ENCODE measurements around the gene HPRT1. TPM values are rescaled to one million over a fixed set of nuclear protein-coding genes. Genes with fewer than 3 reads are reported as not detected.
A peak's percentile ranks its signal among the peaks of the same experiment; 100 is the strongest.

Gene HPRT1
- total RNA-seq, 1 experiment from 2014 or later: 49.1 TPM

DNA sequence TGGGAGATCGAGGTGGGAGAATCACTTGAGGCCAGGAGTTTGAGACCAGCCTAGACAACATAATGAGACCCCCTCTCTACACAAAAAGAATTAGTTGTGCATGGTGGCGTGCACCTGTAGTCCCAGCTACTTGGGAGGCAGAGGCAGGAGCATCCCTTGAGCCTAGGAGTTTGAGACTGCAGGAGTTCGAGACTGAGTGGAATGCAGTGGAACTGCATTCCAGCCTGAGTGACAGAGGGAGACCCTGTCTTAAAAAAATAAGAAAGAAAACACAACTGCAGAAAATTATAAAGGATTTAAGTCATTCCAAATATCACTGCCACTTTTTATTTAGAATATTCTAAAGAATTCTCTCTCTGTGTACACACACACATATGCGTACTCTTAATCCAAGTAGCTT lies 18.4 kb downstream of the HPRT1 start:
- H3K27ac Mint-ChIP-seq (ENCODE audit: low read depth, unreplicated experiment): no peak overlapping the region
- no peak for DNase-seq (ENCODE audit: unreplicated experiment)
- H3K4me3 Mint-ChIP-seq (ENCODE audit: unreplicated experiment): no peak overlapping the region
- CTCF ChIA-PET: interaction anchor here (0.6 to 1.0 kb wide), 4 partner anchors 10 to 521 kb away, joined by 3 to 5 read pairs (median 3); no protein-coding TSS in a partner anchor
- peaks cover 9% of the 10 kb centered on the region for H3K36me3 Mint-ChIP-seq (ENCODE audit: insufficient read depth, unreplicated experiment)
- TF ChIP-seq, protein P1, sequence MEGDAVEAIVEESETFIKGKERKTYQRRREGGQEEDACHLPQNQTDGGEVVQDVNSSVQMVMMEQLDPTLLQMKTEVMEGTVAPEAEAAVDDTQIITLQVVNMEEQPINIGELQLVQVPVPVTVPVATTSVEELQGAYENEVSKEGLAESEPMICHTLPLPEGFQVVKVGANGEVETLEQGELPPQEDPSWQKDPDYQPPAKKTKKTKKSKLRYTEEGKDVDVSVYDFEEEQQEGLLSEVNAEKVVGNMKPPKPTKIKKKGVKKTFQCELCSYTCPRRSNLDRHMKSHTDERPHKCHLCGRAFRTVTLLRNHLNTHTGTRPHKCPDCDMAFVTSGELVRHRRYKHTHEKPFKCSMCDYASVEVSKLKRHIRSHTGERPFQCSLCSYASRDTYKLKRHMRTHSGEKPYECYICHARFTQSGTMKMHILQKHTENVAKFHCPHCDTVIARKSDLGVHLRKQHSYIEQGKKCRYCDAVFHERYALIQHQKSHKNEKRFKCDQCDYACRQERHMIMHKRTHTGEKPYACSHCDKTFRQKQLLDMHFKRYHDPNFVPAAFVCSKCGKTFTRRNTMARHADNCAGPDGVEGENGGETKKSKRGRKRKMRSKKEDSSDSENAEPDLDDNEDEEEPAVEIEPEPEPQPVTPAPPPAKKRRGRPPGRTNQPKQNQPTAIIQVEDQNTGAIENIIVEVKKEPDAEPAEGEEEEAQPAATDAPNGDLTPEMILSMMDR (IDR thresholded peaks at IDR 0.05; ENCODE audit: unreplicated experiment): no peak
- H3K9me3 Mint-ChIP-seq (ENCODE audit: unreplicated experiment): no peaks in the 10 kb centered on the region
- intact Hi-C loops (cut with micrococcal nuclease): no loop called here
- POLR2A ChIA-PET: interaction anchor here (0.6 to 0.8 kb wide), 2 partner anchors 18 to 118 kb away, joined by 3 read pairs; partner anchors contain the start of gene HPRT1
- no TSS peak for BruUV-seq (replicated peaks)
- no peaks in the 10 kb centered on the region for H3K4me1 Mint-ChIP-seq (ENCODE audit: insufficient read depth, unreplicated experiment)
- peaks cover 46% of the 10 kb centered on the region for H3K27me3 Mint-ChIP-seq (ENCODE audit: insufficient read depth, unreplicated experiment)

DNA sequence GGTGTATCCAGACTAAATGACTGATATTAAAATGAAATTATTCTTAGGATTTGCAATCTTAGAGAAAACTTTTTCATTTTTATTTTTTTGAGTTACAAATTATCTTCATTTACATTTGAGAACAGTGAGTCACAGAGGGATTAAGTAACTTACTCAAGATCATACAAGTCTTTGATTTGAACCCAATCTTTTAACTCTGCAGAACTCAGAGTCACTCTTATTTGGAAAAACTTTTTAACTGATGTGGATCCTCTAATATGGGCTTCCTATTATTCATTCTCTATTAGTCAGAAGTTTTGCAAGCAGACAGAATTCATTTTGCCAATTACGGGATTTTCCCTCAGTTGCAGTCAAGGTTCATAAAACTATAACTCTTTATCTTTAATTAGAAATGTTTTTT lies 20.1 kb downstream of the HPRT1 start:
- intact Hi-C loops (cut with micrococcal nuclease): no loop called here
- TF ChIP-seq, protein P1 (IDR thresholded peaks at IDR 0.05; ENCODE audit: unreplicated experiment): no peak
- DNase-seq (ENCODE audit: unreplicated experiment): peak; percentile 24
- Mint-ChIP-seq H3K4me1 (ENCODE audit: insufficient read depth, unreplicated experiment) (no peaks in the 10 kb centered on the region), H3K27ac (ENCODE audit: low read depth, unreplicated experiment) (no peak overlapping the region), H3K36me3 (ENCODE audit: insufficient read depth, unreplicated experiment) (peaks cover 9% of the 10 kb centered on the region), H3K4me3 (ENCODE audit: unreplicated experiment) (no peak overlapping the region), H3K9me3 (ENCODE audit: unreplicated experiment) (no peaks in the 10 kb centered on the region), H3K27me3 (ENCODE audit: insufficient read depth, unreplicated experiment) (peaks cover 41% of the 10 kb centered on the region)
- CTCF ChIA-PET: interaction anchor here (0.7 kb wide), 1 partner anchor 520 kb away, joined by 3 read pairs; no protein-coding TSS in a partner anchor
- BruUV-seq (replicated peaks): no TSS peak
- POLR2A ChIA-PET: no interaction called here

DNA sequence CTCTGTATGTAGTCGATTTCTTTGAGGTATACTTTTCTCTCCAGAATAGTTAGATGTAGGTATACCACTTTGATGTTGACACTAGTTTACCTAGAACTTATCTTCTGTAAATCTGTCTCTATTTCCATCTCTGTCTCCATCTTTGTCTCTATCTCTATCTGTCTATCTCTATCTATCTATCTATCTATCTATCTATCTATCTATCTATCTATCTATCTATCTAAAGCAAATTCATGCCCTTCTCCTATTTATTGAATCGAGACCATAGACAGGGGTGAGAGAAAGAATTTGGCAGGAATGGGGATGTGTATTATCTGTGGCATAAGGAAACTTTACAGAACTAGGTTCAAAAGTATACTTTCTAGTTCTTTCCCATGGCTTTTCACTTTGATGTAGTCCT lies 21.4 kb downstream of the HPRT1 start:
- TF ChIP-seq, protein P1 (IDR thresholded peaks at IDR 0.05; ENCODE audit: unreplicated experiment): no peak
- Mint-ChIP-seq H3K27ac (ENCODE audit: low read depth, unreplicated experiment) (no peak overlapping the region), H3K27me3 (ENCODE audit: insufficient read depth, unreplicated experiment) (peaks cover 28% of the 10 kb centered on the region), H3K9me3 (ENCODE audit: unreplicated experiment) (no peaks in the 10 kb centered on the region), H3K36me3 (ENCODE audit: insufficient read depth, unreplicated experiment) (peaks cover 2% of the 10 kb centered on the region), H3K4me3 (ENCODE audit: unreplicated experiment) (no peak overlapping the region), H3K4me1 (ENCODE audit: insufficient read depth, unreplicated experiment) (no peaks in the 10 kb centered on the region)
- POLR2A ChIA-PET: interaction anchor here (0.6 to 1.6 kb wide), 2 partner anchors 14 to 175 kb away, joined by 3 read pairs; no protein-coding TSS in a partner anchor
- no peak for DNase-seq (ENCODE audit: unreplicated experiment)
- no TSS peak for BruUV-seq (replicated peaks)
- CTCF ChIA-PET: interaction anchor here (0.7 to 1.0 kb wide), 2 partner anchors 39 to 98 kb away, joined by 3 to 4 read pairs; no protein-coding TSS in a partner anchor
- intact Hi-C loops (cut with micrococcal nuclease): no loop called here

DNA sequence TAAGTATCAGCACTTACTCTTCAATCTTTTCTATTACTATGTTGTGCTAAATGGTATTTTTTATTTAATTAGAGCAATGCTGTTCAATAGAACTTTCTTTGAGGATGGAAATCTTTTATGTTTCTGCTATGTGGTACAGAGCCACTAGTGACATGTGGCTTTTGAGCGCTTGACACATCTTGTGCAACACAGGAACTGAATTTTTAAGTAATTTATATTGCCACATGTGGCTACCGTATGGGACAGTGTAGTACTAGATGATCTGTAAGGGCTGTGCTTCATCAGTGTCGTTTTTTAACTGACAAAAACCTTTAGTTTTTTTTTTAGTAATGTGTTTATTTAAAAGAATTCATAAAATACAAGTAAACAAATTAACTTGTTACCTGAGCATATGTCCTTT lies 22.4 kb downstream of the HPRT1 start:
- ChIA-PET POLR2A (interaction anchor here (1.6 kb wide), 1 partner anchor 15 kb away, joined by 3 read pairs; no protein-coding TSS in a partner anchor), CTCF (interaction anchor here (1.1 to 1.5 kb wide), 2 partner anchors 10 to 278 kb away, joined by 3 read pairs; no protein-coding TSS in a partner anchor)
- no TSS peak for BruUV-seq (replicated peaks)
- Mint-ChIP-seq H3K4me1 (ENCODE audit: insufficient read depth, unreplicated experiment) (no peaks in the 10 kb centered on the region), H3K27me3 (ENCODE audit: insufficient read depth, unreplicated experiment) (peaks cover 25% of the 10 kb centered on the region), H3K4me3 (ENCODE audit: unreplicated experiment) (no peak overlapping the region), H3K9me3 (ENCODE audit: unreplicated experiment) (no peaks in the 10 kb centered on the region), H3K27ac (ENCODE audit: low read depth, unreplicated experiment) (no peak overlapping the region), H3K36me3 (ENCODE audit: insufficient read depth, unreplicated experiment) (no peaks in the 10 kb centered on the region)
- intact Hi-C loops (cut with micrococcal nuclease): no loop called here
- no peak for DNase-seq (ENCODE audit: unreplicated experiment)
- TF ChIP-seq, protein P1 (IDR thresholded peaks at IDR 0.05; ENCODE audit: unreplicated experiment): no peak
